ENCODE data around the gene RNF152. TPM values are rescaled to one million over a fixed set of nuclear protein-coding genes. Genes with fewer than 3 reads are reported as not detected.

RNF152 gene
- total and polyA plus RNA-seq, 8 donors, result 1.4 to 99.9 (median 16.1) TPM

GRCh38 chr18:61772293-61772848 is 120.4 kb downstream of the RNF152 start:
- Histone ChIP-seq H3K4me1 (no peaks in the 10 kb centered on the region), H3K27ac (no peak overlapping the region), H3K36me3 (no peaks in the 10 kb centered on the region), H3K4me3 (no peak overlapping the region), H3K9me3 (peaks cover 0 to 12% (median 4%) of the 10 kb centered on the region in 4 donors), H3K27me3 (no peaks in the 10 kb centered on the region)
- TF ChIP-seq POLR2A (IDR thresholded peaks at IDR 0.05), result no peak
- no peak for TF ChIP-seq EP300 (IDR thresholded peaks at IDR 0.05)
- TF ChIP-seq CTCF (IDR thresholded peaks at IDR 0.05), result no peak
- TF ChIP-seq POLR2AphosphoS5 (IDR thresholded peaks at IDR 0.05), result no peak
- 66 to 92% (median 72%) methylated on average over 2 of the region's 2 CpGs for WGBS, 5 donors
- intact Hi-C loops (cut with DNase I; ENCODE audit: low total_unique reads), result no loop called here
- DNase-seq, result no peak

- Histone ChIP-seq H3K36me3 (no peaks in the 10 kb centered on the region), H3K27ac (no peak overlapping the region), H3K27me3 (no peaks in the 10 kb centered on the region), H3K4me1 (no peaks in the 10 kb centered on the region), H3K4me3 (no peak overlapping the region), H3K9me3 (peaks cover 0 to 11% (median 4%) of the 10 kb centered on the region in 4 donors)
- no peak for DNase-seq
- intact Hi-C loops (cut with DNase I; ENCODE audit: low total_unique reads), result no loop called here
- 84 to 95% (median 90%) methylated on average over 2 of the region's 2 CpGs for WGBS, 5 donors
- TF ChIP-seq EP300 (IDR thresholded peaks at IDR 0.05) (no peak), POLR2A (IDR thresholded peaks at IDR 0.05) (no peak), CTCF (IDR thresholded peaks at IDR 0.05) (no peak), POLR2AphosphoS5 (IDR thresholded peaks at IDR 0.05) (no peak)
Observed at GRCh38 chr18:61771861-61772260, 120.9 kb downstream of the RNF152 start.

- 67 to 80% (median 72%) methylated on average over 3 of the region's 3 CpGs for WGBS, 5 donors
- no peaks in the 10 kb centered on the region for H3K9me3 ChIP-seq
- intact Hi-C loops (cut with DNase I; ENCODE audit: low total_unique reads), result no loop called here
- peaks cover 0 to 4% (median 2%) of the 10 kb centered on the region in 4 donors for H3K4me1 ChIP-seq
- H3K27ac ChIP-seq, result no peak overlapping the region
- no peaks in the 10 kb centered on the region for H3K36me3 ChIP-seq
- no peaks in the 10 kb centered on the region for H3K27me3 ChIP-seq
- no peak for DNase-seq
- H3K4me3 ChIP-seq, result no peak overlapping the region
- no peak for TF ChIP-seq POLR2A (IDR thresholded peaks at IDR 0.05)
- TF ChIP-seq CTCF (IDR thresholded peaks at IDR 0.05), result no peak
- no peak for TF ChIP-seq POLR2AphosphoS5 (IDR thresholded peaks at IDR 0.05)
- TF ChIP-seq EP300 (IDR thresholded peaks at IDR 0.05), result no peak
Observed at GRCh38 chr18:61770279-61770678, 122.5 kb downstream of the RNF152 start.

GRCh38 chr18:61766266-61766884 is 126.4 kb downstream of the RNF152 start:
- H3K27me3 ChIP-seq, result no peaks in the 10 kb centered on the region
- H3K27ac ChIP-seq, result no peak overlapping the region
- 55 to 67% (median 60%) methylated on average over 2 of the region's 2 CpGs for WGBS, 5 donors
- TF ChIP-seq EP300 (IDR thresholded peaks at IDR 0.05), result no peak
- TF ChIP-seq CTCF (IDR thresholded peaks at IDR 0.05), result no peak
- no peak for TF ChIP-seq POLR2AphosphoS5 (IDR thresholded peaks at IDR 0.05)
- no peak for TF ChIP-seq POLR2A (IDR thresholded peaks at IDR 0.05)
- intact Hi-C loops (cut with DNase I; ENCODE audit: low total_unique reads), result no loop called here
- no peaks in the 10 kb centered on the region for H3K36me3 ChIP-seq
- H3K4me1 ChIP-seq, result peaks cover 0 to 11% (median 4%) of the 10 kb centered on the region in 4 donors
- no peaks in the 10 kb centered on the region for H3K9me3 ChIP-seq
- H3K4me3 ChIP-seq, result no peak overlapping the region
- DNase-seq, result no peak

All from stomach (tissue), 9 donors.